ENCODE results near the gene CTNNA1.

DNA sequence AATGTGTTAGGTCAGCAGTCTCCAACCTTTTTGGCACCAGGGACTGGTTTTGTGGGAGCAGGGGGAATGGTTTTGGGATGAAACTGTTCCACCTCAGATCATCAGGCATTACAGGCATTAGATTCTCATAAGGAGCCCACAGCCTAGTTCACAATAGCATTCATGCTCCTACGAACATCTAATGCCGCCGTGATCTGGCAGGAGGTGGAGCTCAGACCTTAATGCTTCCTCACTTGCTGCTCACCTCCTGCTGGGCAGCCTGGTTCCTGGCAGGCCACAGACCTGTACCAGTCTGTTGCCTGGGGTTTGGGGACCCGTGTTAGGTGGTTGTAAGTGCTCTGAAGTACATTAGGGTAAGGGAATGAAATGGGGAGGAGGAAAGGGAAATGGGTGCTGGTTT lies 9.7 kb upstream of the CTNNA1 start:
- TF ChIP-seq, protein P1, sequence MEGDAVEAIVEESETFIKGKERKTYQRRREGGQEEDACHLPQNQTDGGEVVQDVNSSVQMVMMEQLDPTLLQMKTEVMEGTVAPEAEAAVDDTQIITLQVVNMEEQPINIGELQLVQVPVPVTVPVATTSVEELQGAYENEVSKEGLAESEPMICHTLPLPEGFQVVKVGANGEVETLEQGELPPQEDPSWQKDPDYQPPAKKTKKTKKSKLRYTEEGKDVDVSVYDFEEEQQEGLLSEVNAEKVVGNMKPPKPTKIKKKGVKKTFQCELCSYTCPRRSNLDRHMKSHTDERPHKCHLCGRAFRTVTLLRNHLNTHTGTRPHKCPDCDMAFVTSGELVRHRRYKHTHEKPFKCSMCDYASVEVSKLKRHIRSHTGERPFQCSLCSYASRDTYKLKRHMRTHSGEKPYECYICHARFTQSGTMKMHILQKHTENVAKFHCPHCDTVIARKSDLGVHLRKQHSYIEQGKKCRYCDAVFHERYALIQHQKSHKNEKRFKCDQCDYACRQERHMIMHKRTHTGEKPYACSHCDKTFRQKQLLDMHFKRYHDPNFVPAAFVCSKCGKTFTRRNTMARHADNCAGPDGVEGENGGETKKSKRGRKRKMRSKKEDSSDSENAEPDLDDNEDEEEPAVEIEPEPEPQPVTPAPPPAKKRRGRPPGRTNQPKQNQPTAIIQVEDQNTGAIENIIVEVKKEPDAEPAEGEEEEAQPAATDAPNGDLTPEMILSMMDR (IDR thresholded peaks at IDR 0.05; ENCODE audit: insufficient read depth, low read length, poor library complexity, severe bottlenecking) = no peak
- no peak for TF ChIP-seq EZH2phosphoT487 (conservative IDR thresholded peaks at IDR 0.05; ENCODE audit: low read length)

Measured in SU-DHL-6 (cell line).